Measurements from ENCODE around the gene KREMEN1. TPM values are rescaled to one million over a fixed set of nuclear protein-coding genes. Genes with fewer than 3 reads are reported as not detected.

KREMEN1 gene
- total RNA-seq, 6 donors from 2014 or later = 8.4 to 24.3 (median 15.9) TPM

DNA sequence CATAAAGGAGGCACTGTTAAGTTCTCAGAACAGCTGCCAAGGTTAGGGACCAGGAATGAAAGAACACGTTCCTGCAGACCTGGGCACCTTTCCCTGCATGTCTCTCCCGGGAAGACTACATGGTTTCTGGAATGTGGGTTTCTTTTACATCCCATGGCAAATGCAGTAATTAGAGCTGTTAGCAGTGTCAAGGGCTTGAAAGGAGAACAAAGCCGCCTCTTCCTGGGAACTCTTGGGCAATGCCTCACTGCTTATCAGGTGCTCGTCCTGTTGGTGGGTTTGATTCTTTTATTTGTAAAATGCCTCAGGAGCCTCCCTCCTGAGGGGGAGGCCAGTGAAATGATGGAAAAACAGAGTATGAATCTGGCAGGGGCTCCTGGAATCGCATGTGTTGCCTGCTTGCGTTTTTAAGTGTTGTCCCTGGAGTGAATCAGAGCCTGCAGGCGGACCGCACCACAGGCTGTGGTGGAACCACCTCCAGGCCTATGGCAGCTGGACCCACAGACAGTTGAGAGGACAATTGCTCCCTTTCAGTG is 10.5 kb upstream of the KREMEN1 start:
- DNase-seq (no peak), ATAC-seq (ENCODE audit: low FRiP score in 2 of 2) (no peak)
- Histone ChIP-seq H3K4me3 (no peak overlapping the region), H3K36me3 (no peaks in the 10 kb centered on the region), H3K9me3 (no peaks in the 10 kb centered on the region), H3K4me1 (no peaks in the 10 kb centered on the region), H3K27me3 (no peaks in the 10 kb centered on the region), H3K27ac (no peak overlapping the region)
- no peak for TF ChIP-seq EP300 (IDR thresholded peaks at IDR 0.05)
- no peak for TF ChIP-seq CTCF (IDR thresholded peaks at IDR 0.05)
- TF ChIP-seq POLR2AphosphoS5 (IDR thresholded peaks at IDR 0.05) = no peak
- no peak for TF ChIP-seq POLR2A (IDR thresholded peaks at IDR 0.05)
- WGBS, 2 donors = 59 to 60% methylated on average over 8 of the region's 8 CpGs

DNA sequence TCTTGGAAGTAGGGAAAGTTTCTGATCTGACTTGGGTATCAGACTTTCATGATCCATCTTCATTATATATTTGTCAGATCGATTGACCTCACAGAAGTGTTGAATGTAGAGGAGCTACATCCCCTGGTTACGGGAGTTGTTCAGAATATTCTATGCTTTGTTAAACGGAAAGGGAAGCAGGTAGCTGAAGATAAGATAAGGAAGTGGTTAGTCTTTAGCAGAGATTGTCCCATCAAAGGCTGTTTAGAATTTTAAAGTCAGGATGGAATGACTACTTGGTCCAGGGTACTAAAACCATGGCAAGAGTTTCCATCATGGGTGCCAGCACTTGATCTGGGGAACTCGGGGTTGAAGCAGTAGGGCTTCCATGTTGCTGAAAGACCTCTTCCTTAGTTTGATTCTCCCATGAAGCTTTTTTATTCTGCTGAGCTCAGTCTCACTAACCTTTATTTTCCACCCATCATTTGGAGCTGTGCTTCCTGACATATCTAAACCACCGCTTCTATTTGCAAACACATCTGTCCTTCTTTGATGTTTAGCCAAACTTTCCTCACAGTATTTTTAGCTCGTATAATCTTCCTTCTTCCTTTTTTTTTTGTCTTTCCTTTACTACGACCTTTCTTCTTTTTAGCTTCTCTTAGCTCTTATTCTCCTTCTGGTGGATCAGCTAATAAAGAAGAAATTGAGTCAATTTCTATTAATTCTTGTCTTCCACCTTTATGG is 7.2 kb upstream of the KREMEN1 start:
- no peaks in the 10 kb centered on the region for H3K36me3 ChIP-seq
- 31 to 41% methylated on average over 7 of the region's 7 CpGs for WGBS, 2 donors
- H3K4me3 ChIP-seq = no peak overlapping the region
- no peaks in the 10 kb centered on the region for H3K9me3 ChIP-seq
- ATAC-seq (ENCODE audit: low FRiP score in 2 of 2) = no peak
- no peak for DNase-seq
- no peak for TF ChIP-seq POLR2A (IDR thresholded peaks at IDR 0.05)
- no peak for TF ChIP-seq POLR2AphosphoS5 (IDR thresholded peaks at IDR 0.05)
- no peak for TF ChIP-seq CTCF (IDR thresholded peaks at IDR 0.05)
- TF ChIP-seq EP300 (IDR thresholded peaks at IDR 0.05) = no peak
- no peak overlapping the region for H3K27ac ChIP-seq
- H3K27me3 ChIP-seq = no peaks in the 10 kb centered on the region
- H3K4me1 ChIP-seq = peaks cover 0 to under 1% (median 0%) of the 10 kb centered on the region in 4 donors

DNA sequence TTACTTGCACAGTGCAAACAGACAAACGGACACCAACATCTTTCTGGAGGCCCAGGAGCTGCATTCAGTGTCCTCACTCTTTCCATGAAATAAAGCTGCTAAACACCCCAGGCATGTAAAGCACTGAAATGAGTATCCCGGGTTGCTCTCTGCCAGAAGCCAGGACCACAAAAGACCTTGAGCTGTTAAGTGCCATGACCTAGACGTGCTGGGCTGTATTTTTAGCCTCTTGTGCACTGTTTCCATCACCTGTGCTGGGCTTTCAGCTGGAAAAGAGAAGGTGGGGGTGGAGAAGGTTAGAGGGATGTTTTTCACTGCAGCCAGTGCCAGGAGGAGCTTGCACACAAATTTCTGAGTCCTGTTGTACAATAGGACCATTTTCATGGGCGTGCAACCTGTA is 3.4 kb upstream of the KREMEN1 start:
- Histone ChIP-seq H3K27me3 (peaks cover 0 to 5% (median 0%) of the 10 kb centered on the region in 4 donors), H3K27ac (no peak overlapping the region), H3K36me3 (no peaks in the 10 kb centered on the region), H3K9me3 (no peaks in the 10 kb centered on the region), H3K4me3 (no peak overlapping the region), H3K4me1 (peaks cover 17 to 33% (median 32%) of the 10 kb centered on the region in 4 donors)
- TF ChIP-seq EP300 (IDR thresholded peaks at IDR 0.05) = no peak
- TF ChIP-seq CTCF (IDR thresholded peaks at IDR 0.05) = no peak
- no peak for TF ChIP-seq POLR2AphosphoS5 (IDR thresholded peaks at IDR 0.05)
- no peak for TF ChIP-seq POLR2A (IDR thresholded peaks at IDR 0.05)
- no peak for ATAC-seq (ENCODE audit: low FRiP score in 2 of 2)
- 78 to 91% methylated on average over 4 of the region's 4 CpGs for WGBS, 2 donors
- no peak for DNase-seq

- ATAC-seq (ENCODE audit: low FRiP score in 2 of 2) (no peak), DNase-seq (no peak)
- no peak for TF ChIP-seq CTCF (IDR thresholded peaks at IDR 0.05)
- TF ChIP-seq EP300 (IDR thresholded peaks at IDR 0.05) = no peak
- no peak for TF ChIP-seq POLR2AphosphoS5 (IDR thresholded peaks at IDR 0.05)
- no peak for TF ChIP-seq POLR2A (IDR thresholded peaks at IDR 0.05)
- 84 to 90% methylated on average over 4 of the region's 4 CpGs for WGBS, 2 donors
- Histone ChIP-seq H3K4me3 (no peak overlapping the region), H3K36me3 (no peaks in the 10 kb centered on the region), H3K27me3 (peaks cover 0 to 5% (median 0%) of the 10 kb centered on the region in 4 donors), H3K27ac (no peak overlapping the region), H3K9me3 (no peaks in the 10 kb centered on the region), H3K4me1 (peaks cover 17 to 34% (median 33%) of the 10 kb centered on the region in 4 donors)
Measured at GRCh38 chr22:29070490-29070889, 2.3 kb upstream of the KREMEN1 start.

All from upper lobe of left lung (tissue), 6 donors.